Choroid plexus epithelial cell (primary cell): Measurements from ENCODE around the gene SLC34A3.

Source experiments
- DNase-seq: peaks from one replicate; pipeline ENCODE4 v3.0.0-alpha.2; 2010; ENCODE audit warnings: low read depth
- H3K4me3 ChIP-seq: 2 replicates; pipeline ENCODE4 v1.5.1; 2011; ENCODE audit warnings: low read depth, mild to moderate bottlenecking, control low read depth, low read length, moderate library complexity
- TF ChIP-seq, protein P1 (sequence below): conservative IDR thresholded peaks from 2 replicates; pipeline ENCODE4 v1.5.1; 2011; ENCODE audit warnings: low read depth, mild to moderate bottlenecking, control low read depth, inconsistent platforms, low read length, moderate library complexity

Gene SLC34A3

DNA sequence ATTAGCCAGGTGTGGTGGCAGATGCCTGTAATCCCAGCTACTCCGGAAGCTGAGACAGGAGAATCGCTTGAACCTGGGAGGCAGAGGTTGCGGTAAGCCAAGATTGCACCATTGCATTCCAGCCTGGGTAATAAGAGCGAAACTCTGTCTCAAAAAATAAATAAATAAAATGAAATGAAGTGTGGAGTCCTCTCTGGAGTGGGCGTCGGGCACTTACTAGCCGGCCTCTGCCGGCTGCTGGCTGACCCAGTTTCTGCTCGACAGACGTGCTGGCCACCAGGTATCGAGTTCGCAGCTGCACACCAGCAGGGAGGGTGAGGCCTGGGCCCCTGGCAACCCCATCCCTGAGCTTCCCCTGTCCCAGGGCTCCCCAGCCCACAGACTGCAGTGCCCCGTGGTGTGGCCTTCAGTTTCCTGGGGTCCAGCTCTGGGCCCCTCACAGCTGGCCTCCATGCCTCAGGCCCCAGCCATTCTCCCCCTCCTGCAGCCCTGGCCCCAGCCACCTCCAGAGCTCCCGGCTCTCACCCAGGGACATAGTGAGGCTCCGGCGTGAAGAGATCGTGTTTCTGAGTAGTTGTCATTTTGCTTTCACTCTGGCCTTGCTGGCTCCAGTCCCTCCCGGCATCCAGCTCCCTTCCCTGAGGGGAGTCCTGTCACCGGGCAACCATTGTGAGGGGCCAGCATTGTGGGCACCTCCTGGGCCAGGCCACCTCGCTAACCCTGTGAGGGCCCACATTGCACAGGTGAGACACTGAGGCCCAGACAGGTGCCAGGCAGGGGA, 16.6 kb downstream of the SLC34A3 start:
- TF ChIP-seq, protein P1, sequence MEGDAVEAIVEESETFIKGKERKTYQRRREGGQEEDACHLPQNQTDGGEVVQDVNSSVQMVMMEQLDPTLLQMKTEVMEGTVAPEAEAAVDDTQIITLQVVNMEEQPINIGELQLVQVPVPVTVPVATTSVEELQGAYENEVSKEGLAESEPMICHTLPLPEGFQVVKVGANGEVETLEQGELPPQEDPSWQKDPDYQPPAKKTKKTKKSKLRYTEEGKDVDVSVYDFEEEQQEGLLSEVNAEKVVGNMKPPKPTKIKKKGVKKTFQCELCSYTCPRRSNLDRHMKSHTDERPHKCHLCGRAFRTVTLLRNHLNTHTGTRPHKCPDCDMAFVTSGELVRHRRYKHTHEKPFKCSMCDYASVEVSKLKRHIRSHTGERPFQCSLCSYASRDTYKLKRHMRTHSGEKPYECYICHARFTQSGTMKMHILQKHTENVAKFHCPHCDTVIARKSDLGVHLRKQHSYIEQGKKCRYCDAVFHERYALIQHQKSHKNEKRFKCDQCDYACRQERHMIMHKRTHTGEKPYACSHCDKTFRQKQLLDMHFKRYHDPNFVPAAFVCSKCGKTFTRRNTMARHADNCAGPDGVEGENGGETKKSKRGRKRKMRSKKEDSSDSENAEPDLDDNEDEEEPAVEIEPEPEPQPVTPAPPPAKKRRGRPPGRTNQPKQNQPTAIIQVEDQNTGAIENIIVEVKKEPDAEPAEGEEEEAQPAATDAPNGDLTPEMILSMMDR: no peak
- no peak overlapping the region for H3K4me3 ChIP-seq
- DNase-seq: peak; percentile 54

DNA sequence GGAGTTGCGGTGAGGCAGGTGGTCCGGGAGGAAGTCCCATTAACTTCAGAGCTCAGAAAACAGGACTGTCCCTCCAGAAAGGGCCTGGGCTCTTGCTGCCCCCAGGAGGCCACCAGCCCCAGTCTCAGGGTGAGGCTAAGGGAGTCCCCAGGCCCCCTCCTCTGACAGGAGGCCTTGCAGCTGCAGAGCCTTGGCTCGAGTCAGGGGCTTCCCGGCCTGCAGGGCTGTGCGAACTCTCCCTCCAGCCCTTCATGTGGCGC, 17.1 kb downstream of the SLC34A3 start:
- DNase-seq: no peak
- no peak overlapping the region for H3K4me3 ChIP-seq
- TF ChIP-seq, protein P1: no peak

DNA sequence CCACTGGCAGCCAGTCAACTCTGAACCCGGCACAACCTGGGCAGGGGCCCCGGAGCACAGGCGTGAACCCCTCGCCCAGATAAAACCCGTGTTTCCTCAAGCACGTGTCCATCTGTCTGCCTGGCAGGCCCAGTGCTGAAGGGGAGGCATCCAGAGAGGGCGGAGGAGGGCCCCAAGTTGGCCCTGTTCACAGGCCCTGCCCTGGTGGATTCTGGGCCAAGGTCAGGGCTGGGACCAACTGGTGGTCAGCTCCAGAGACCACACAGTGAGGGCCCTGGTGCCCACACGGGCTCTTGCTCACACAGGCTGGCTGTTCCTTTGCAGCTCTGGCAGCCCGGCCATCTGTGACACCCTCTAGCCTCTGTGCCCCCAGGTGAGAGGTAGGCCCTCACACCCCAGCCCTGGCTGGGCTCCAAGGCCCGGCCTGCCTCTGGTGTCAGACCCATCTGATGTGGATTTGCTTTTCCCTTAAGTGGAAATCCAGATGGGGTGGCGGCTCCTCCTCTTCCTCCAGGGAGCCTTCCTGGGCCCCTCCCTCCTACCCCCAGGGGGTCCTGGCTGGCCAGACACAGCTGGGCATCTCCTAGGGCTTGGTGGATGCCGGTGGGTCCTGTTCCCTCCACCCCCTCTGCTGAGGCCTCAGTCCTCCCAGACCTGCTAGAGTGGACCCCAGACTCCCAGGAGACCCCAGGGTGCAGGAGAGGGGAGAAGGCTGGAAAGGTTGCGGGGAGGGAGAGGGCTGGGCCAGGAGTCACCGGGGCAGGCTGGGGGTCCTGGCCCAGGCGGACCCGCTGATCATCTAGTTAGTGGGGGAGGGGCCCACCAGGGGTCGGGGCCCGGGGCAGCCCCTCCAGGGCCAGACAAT, 19.9 kb downstream of the SLC34A3 start:
- TF ChIP-seq, protein P1: no peak
- DNase-seq: no peak
- H3K4me3 ChIP-seq: no peak overlapping the region

DNA sequence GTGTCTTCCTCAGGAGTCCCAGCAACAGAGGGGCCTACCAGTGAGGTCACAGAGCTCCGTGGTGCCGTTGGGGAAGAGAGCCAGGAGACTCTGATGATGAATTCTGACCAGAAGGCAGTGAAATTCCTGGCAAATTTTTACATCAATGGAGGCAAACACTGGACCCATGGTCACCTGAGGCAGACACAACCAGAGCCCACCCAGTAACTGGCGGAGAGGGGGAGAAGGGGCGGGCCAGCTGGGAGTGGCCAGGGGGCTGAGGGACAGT, 20.4 kb downstream of the SLC34A3 start, which contains the start of gene STPG3:
Gene STPG3 (plus strand): TSS at position 93 of the 268 bp plus-strand sequence. CDS start 1 bp downstream, at position 94.
- DNase-seq: no peak
- TF ChIP-seq, protein P1: no peak
- H3K4me3 ChIP-seq: no peak within 1 kb of the TSS

DNA sequence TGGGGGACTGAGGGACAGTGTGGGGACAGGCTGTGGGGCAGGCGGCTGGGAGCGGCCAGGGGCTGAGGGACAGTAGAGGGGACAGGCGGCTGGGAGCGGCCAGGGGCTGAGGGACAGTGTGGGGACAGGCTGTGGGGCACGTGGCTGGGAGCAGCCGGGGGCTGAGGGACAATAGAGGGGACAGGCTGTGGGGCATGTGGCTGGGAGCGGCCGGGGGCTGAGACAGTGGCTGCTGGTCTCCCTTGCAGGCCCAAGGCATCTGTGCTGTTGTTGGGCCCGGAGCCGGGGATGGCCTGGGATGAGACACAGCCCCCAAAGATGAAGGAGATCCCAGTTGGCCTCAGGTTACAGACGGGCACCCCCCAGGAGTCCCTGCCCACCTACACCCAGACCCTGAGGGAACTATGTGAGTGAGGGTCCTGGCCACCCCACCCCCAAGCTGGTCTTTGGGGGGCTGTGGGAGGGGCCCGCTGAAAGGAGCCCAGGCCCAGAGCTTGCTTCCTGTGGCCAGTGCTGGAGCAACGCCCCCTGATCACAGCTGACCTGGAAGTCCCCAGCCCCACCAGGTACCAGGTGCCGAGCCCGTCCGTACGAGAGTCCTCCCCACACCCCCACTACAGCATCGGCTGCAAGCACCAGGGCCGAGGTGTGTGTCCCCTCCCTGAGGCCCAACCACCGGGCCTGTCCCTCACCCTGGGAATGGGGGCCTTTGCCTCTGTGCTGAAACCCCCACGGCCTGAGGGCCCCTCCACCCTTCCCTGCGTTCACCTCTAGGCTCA, 21.0 kb downstream of the SLC34A3 start:
- no peak overlapping the region for H3K4me3 ChIP-seq
- TF ChIP-seq, protein P1: no peak
- no peak for DNase-seq

DNA sequence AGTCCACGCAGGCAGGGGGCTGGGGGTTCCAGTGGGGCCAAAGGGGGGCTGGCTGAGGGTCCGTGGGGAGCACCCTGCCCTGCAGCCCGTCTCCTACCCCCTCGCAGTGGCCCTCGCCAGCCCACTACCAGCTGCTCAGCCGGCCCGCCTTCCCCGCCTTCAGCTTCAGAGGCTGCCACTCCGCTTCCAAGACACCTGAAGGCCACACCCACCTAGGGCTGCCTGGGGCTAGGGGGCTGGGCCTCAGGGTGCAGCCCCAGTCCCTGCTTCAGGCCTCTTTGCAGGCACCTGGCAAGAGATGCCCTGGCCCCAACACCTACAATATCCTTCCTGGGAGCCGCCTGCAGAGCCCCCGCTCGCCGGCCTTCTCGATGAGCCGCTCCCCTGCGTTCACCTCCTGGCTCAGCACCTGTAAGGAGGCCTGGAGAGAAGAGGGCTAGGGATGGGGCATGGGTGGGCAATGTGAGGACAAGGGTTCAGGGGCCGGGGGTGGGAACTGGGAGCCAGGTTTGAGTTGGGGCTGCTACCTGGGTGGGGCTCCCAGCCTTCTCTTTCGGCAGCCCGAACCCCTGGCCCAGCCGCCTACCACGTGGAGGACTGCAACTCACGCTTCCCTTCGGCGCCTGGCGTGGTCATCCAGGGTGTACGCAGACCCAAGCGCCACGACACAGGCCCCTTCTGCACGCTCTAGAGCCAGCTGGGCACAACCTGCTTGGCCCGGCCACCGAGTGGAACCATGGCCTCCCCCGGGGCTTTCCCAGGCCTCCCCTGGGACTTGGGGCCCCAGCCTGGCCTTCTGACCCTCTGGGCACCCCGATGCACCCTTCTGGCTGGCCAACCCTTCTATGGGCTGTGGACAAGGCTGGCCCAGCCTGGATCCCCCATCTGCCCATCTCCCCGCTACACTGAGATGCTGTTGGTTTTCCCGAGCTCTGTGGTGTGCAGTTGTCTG, 22.1 kb downstream of the SLC34A3 start:
- TF ChIP-seq, protein P1: no peak
- H3K4me3 ChIP-seq: no peak overlapping the region
- DNase-seq: no peak
